Bone marrow (tissue), 2 donors: ENCODE data around the gene ATP2B1.
A peak's percentile ranks its signal among the peaks of the same experiment; 100 is the strongest.
"Not testable (repeated sequence)": the region's sequence is repeated elsewhere in the genome, so short reads cannot be mapped to it uniquely, and the experiment has no call there.

Experiments used
- DNase-seq, 2 donors: peaks; one replicate each; lab custom pipeline; 2025; lab: John Stamatoyannopoulos, UW

Gene ATP2B1

GRCh38 chr12:89712706-89713105 is 4.1 kb upstream of the ATP2B1 start:
- no peak for DNase-seq

- no peak for DNase-seq
Measured at GRCh38 chr12:89710873-89711750, 2.5 kb upstream of the ATP2B1 start.

DNA sequence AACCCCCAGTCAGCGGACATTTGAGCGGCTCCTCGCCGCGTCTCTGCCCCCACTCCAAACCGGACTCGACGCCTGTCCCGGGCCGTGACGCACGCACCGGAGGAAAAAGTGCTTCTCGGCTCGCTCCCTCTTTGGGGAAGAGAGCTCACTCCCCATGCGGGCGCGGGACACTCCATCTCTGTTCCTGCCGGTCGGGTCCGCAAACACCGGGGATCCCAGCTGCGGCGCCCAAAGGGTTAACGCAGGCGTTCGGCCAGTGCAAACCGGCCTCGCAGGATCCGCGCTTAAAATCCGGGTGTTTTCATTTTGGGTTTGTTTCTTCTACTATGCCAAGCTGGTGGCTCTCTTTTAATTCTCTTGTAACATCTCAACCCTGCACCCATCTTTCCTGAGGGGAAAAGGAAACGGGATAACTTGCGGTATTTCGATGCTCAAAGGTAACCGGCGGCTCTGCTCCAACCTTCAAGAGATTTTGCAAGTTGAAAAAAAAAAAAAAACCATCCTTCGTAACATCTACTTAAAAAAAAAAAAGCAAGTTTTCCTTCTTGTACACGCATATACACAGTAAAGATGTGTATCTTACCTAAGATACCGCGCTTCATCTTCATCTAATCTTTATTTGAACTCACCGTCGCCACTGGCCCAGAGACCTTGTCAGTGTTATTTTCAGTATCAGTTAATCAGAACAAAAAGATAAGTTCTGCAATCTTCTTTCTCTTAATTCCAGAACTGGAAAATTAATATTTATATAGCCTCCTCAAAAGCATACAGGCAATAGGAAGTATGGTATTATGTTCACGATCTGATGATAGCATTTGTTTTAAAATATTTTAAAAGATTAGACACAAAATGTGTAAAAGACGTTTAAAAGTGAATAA is 1.6 kb upstream of the ATP2B1 start:
- no peak for DNase-seq

DNA sequence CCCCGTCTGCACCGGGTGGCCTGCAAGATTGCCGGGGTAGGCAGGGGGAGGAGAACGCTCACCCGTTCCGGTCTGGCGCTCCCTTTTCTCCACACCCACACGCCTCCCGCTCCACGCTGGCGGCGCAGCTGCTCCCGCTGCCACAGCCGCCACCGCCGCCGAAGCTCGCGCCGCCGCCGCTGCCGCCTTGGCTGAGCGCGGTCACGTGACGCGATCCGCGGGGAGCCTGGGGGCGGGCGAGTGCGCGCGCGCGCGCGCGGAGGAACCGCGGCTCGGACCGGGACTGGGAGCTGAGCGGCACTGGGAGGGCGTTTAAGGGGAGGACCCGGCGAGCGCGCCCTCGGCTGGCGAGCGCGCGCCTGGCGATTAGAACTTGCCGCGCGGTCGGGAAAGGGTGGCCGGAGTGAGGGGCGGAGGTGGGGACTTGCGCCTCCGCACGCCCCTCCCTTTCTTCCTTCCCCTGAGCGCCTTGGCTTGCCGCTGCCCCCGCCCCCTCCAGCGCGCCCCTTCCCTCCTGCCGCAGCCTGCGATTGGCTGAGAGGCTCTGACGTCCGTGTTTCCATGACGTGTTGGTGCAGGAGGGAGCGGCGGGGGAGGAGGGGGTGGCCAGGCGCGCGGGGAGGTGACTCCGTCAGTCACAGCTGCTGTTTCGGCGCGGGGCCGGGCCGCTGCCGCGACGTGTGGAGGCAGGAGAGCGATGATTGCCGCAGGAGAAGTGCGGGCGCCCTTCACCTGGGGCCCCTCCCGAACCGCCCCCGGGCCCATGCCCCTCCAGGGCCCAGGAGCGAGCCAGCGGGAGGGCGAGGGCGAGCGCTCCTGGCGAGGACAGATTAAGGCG is 738 bp upstream of the ATP2B1 start:
- DNase-seq = peak; percentile 98 to 99

GRCh38 chr12:89707703-89708564 is 704 bp downstream of the ATP2B1 start:
- peak in 1 of 2 donors; percentile 65 for DNase-seq

DNA sequence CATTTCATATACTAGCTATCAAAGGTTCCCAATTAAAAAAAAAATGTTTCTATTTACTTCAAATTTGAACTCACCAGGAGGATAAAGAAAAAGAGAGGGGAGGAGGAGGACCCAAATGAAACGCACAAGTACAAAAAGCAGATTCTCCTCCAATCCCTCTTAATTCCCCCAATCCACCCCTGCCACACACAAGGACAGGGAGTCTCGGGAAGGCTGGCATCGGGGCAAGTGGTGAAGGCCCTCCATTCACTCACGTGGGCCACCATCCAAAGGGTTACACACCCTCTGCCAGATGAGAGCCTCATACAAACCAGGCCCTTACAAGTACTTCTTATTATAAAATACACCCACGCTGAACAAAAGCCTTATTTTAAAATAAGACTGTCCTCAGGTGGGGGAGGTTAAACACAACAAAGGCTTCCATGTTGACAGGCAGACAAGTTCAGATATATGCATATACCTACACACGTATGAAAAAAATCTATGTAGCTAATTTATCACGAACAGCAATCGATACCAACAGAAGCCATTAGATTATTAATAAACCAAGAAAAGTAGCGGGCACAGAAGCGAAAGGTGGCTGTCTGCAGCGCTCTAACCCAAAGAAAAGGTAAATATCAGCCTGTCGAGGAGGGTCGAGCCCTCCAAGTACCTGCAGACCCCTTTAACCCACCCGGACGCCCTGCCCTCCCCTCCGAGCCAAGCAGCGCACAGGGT is 1.5 kb downstream of the ATP2B1 start:
- DNase-seq = peak in 1 of 2 donors; percentile 14

DNA sequence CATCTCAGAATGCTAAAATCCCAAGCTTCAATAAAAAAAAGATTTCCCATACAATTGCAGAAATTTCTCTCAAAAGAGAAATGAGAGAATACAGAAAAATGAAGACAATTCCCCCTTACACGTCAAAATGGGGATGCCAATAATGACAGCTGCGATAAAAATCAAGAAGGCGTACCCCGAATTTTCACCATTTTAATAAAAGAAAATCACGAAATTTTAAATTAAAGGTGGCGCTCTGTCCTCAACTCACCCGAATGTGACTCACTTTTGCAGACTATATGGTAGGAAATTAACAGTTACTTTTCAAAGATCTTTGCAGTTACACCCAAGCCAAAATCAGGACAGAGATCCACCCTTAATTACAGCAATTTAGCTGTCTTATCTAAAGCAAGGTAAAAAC is 2.1 kb downstream of the ATP2B1 start:
- DNase-seq = no peak

DNA sequence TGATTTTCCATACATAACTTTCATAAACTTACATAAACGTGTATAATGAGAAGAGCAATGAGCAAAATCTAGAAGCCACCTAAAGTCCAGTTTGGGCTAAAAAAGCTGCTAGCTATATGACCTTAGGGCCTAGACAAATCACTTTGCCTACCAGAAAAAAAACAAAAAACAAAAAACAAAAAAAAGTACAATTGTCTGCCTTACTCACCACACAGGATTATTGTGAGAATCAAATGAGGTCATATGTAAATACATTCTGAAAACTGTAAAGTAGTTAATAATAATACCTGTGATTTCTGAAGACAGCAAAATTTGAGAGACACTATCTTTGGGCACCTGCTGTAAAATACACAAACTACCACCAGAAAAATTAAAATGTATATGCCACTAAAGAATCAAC is 4.2 kb downstream of the ATP2B1 start:
- DNase-seq = no peak

- DNase-seq = no peak
Measured at GRCh38 chr12:89703768-89704167, 4.9 kb downstream of the ATP2B1 start.

- DNase-seq = no peak
Measured at GRCh38 chr12:89702503-89702902, 6.1 kb downstream of the ATP2B1 start.

DNA sequence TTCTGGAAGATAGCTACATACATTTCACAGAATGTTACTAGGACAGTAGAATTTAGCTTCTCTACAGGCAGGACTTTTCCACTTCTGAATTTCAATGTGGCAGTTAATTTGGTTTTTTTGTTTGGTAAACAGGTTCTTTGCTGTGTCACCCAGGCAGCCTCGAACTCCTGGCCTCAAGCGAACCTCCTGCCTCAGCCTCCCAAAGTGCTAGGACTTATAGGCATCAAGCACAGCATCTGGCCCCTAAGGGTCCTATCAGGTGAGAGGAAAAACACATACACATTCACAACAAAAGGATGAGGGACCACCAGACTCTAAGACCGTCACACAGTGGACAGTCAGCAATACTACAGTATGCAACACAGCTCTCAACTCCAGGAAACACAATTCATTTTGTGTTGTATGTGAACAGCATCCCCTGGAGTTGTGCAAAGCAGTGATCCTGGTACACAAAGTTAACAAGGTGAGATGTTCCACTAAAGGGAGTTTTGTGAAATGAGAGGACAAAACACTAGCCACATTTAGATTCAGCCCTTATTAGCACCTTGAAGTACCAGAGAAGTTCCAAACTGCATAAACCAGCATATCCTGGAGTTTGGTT is 6.9 kb downstream of the ATP2B1 start:
- DNase-seq = no peak

DNA sequence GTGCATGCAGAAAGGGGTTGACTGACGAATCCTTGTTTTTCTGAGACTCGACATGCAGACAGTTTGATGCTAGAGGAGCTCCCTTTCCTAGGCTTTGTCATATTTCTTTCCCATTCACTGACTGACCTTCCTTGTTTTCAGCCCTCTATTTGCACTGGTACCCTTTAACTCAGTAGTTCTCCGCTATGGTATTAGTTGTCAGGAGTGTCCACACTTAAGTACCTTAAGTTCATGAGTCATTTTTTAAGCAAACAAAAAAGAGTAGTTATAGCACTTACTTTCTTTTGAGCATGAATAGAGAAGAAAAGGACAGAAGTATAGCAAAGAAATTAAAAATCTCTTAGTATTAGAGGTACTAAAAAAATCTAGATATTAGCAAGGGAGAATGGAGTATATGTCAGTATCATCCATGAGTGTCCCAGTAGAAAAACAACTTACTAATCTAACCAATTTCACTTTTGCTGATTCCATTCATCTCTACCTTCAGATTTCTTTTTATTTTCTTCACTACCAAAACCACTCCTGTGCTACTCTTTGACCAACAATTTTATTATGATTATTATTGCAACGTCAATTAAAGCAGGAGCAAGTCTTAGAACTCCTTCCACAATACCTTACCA is 8.3 kb downstream of the ATP2B1 start:
- DNase-seq = no peak

DNA sequence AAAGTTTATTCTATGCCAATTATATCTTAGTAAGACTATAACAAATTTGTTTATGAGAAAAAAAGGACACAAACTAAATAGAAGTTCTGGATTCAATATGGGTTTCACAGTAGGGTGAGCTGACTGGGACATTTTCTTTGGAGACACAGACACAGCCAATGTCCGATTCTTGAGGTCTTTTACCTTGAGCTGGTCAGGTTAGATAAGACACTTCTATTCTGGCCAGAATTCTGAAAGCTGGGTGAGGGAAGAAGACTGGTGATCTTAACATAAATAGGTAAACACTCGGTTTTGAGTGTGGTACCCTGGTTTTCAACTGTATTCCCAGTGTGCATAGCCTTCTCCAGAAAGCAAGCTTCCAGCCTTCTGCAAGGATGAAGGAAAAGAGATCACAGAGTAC is 10.0 kb downstream of the ATP2B1 start:
- no peak for DNase-seq

DNA sequence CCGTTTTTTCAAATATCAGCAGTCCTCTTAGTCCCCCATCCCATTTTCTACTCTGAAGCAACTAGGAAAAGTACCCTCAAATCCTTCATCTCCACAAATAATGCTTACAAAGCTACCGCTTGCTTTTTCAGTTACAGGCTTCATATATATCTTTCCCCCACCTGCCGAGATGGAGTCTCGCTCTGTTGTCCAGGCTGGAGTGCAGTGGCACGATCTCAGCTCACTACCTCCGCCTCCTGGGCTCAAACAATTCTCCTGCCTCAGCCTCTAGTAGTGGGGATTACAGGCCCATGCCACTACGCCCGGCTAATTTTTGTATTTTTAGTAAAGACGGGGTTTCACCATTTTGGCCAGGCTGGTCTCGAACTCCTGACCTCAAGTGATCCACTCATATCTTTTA is 10.9 kb downstream of the ATP2B1 start:
- not testable (repeated sequence) for DNase-seq

DNA sequence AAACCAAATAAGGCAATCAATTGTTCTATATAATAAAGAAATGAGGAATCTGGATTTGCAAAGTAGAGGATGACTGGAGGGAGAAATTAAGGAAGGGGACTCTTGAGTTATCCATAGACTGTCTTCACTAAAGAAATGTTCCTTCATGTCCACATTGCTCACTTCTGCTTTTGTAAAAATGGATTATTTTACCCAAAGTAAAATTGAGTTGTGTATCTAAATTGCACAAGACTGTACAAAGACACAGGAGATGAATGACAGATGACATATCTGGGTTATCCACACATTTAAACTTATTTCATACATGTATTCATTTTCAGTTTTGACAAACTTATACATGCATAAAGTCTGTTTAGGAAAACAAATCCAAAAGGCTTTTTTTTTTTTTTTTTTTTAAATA is 11.3 kb downstream of the ATP2B1 start:
- no peak for DNase-seq

DNA sequence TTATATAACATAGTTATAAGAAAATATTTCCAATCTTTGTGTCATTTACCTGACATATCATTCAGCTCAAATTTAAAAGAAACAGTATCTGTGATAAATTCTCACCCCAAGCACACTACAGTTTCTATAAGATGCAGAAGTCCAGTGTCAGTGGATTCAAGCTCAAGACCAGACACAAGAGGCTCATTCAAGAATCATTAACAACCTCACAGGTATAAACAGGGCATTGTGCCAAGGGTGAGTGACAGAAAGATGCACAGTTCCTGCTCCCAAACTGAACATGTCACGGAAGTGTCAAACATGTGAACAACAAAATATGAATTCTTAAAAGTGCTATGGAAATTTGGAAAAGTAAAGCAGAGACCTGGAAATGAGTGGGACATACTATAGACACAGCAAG is 12.8 kb downstream of the ATP2B1 start:
- no peak for DNase-seq

- DNase-seq = no peak
Measured at GRCh38 chr12:89695100-89695499, 13.5 kb downstream of the ATP2B1 start.

DNA sequence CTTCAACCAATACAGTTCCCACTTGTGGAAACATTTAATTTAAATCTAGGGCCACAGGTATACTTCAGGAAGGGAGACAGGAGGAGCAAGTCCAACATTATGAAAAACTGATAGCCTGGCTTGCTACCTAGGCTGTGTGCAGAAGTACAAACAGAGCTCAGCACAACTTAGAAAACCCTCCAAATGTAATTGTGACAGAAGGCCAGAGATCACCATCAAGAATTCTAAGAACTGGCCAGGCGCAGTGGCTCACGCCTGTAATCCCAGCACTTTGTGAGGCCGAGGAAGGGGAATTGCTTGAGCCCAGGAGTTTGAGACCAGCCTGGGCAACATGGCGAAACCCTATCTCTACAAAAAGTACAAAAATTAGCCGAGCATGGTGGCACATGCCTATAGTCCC is 14.1 kb downstream of the ATP2B1 start:
- no peak for DNase-seq

DNA sequence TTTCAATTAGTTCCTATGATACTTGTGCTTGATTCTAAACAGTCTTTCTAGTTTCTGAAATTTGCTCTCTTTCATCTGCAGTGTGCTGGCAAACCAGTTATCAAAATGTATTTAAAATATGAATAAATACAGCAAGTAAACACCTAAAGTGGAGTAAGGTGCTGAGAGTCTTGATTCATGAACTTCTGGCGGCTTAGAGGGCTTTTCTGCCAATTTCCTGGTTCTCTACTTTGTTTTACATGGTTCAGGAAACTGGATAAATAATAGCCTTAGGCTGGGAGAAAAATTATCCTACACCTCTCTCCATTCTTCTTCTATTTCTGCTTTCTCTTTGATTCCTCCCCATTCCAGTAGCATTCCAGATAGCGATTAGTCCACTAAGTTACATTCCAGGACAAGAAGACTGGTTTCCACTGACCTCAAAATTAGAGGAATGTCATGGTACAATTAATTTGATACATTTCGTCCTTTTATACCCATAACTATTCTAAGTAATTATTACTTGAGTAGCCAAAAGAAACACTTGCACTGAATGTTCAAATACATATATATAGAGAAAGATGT is 14.9 kb downstream of the ATP2B1 start:
- no peak for DNase-seq
